ENCODE measurements around the gene NLRP3.

Gene NLRP3

DNA sequence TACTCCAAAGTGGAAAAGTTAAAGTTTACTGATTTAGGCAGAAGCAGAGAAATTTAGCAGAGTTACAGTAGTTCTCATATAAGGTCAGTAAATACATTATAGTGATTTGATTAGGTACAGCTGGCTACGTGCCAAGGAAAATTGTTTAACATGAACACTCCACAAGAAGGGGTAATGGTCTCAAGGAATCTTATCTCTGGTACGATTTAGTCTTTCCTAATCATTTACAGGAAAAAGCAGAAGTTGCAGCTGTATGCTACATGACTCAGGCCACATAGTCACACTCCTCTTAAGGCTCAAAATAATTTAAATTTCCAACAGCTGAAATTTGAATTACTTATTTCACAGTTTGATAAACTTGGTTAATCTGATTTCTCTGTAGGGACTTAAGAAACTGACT, 78.8 kb downstream of the NLRP3 start:
- ChIA-PET CTCF (no interaction called here), POLR2A (no interaction called here)
- no peaks in the 10 kb centered on the region for H3K36me3 ChIP-seq (ENCODE audit: control insufficient read depth in 2 of 2, insufficient read depth in 1 of 2, low read length in 2 of 2)
- H3K4me1 ChIP-seq (ENCODE audit: control insufficient read depth, insufficient read depth, low read length): no peaks in the 10 kb centered on the region
- no peak overlapping the region for H3K4me3 ChIP-seq (ENCODE audit: low read depth, low read length)
- H3K9me3 ChIP-seq (ENCODE audit: control insufficient read depth, insufficient read depth, low read depth, low read length): no peaks in the 10 kb centered on the region
- H3K27ac ChIP-seq (ENCODE audit: extremely low read depth, low read depth, low read length): no peak overlapping the region
- no peak for TF ChIP-seq KLF8 (tag by site-specific recombination; IDR thresholded peaks at IDR 0.05)
- TF ChIP-seq ZNF2 (tag by site-specific recombination; IDR thresholded peaks at IDR 0.05): no peak
- TF ChIP-seq, protein P1, sequence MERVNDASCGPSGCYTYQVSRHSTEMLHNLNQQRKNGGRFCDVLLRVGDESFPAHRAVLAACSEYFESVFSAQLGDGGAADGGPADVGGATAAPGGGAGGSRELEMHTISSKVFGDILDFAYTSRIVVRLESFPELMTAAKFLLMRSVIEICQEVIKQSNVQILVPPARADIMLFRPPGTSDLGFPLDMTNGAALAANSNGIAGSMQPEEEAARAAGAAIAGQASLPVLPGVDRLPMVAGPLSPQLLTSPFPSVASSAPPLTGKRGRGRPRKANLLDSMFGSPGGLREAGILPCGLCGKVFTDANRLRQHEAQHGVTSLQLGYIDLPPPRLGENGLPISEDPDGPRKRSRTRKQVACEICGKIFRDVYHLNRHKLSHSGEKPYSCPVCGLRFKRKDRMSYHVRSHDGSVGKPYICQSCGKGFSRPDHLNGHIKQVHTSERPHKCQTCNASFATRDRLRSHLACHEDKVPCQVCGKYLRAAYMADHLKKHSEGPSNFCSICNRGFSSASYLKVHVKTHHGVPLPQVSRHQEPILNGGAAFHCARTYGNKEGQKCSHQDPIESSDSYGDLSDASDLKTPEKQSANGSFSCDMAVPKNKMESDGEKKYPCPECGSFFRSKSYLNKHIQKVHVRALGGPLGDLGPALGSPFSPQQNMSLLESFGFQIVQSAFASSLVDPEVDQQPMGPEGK (tag by site-specific recombination; IDR thresholded peaks at IDR 0.05): no peak
- TF ChIP-seq ZSCAN16 (tag by site-specific recombination; IDR thresholded peaks at IDR 0.05): no peak
- TF ChIP-seq, protein P2, sequence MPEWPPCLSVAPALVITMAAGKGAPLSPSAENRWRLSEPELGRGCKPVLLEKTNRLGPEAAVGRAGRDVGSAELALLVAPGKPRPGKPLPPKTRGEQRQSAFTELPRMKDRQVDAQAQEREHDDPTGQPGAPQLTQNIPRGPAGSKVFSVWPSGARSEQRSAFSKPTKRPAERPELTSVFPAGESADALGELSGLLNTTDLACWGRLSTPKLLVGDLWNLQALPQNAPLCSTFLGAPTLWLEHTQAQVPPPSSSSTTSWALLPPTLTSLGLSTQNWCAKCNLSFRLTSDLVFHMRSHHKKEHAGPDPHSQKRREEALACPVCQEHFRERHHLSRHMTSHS (tag by site-specific recombination; IDR thresholded peaks at IDR 0.05): no peak
- no peak for TF ChIP-seq ZNF354C (tag by site-specific recombination; IDR thresholded peaks at IDR 0.05; ENCODE audit: borderline replicate concordance, low read depth)
- TF ChIP-seq ZNF274 (IDR thresholded peaks at IDR 0.05; ENCODE audit: low read length): no peak
- TF ChIP-seq ZNF274 (tag by site-specific recombination; IDR thresholded peaks at IDR 0.05; ENCODE audit: borderline replicate concordance): no peak
- no peak for TF ChIP-seq ZNF423 (tag by site-specific recombination; IDR thresholded peaks at IDR 0.05)
- TF ChIP-seq TRIM28 (IDR thresholded peaks at IDR 0.05; ENCODE audit: borderline replicate concordance, low read length): no peak
- no peak for TF ChIP-seq ZNF23 (tag by site-specific recombination; IDR thresholded peaks at IDR 0.05; ENCODE audit: borderline replicate concordance)

DNA sequence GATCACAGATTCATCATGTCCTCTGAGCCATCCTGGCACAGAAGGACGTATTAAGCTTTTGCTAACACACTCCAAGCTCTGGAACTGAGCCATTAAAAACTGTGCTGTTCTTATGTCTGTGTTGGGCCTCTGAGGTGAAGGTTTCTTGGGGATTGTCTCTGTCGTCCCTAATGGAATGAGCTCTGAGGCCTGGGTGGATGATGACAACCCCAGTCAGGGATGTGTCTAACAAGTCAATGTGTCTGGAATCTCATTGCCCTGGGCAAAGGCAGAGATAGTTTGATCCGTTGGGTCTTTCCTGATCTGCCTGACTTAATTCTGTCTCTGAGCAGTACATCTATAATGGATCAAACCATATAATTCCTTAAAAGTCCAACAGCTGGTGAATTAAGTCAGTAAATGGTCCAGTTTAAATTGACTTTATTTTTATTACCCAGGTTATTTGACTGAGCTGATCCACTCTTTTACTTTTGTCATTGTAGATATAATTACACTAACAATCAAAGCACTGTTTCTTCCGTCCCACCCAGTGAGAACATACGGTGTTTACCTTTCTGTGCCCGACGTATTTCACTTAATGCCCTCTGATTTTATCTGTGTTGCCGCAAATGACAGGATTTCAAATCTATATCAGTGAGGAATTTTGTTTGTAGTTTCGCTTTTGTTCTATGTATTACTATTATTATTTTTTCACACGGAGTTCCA, 80.8 kb downstream of the NLRP3 start:
- ChIA-PET CTCF (no interaction called here), POLR2A (no interaction called here)
- Histone ChIP-seq H3K36me3 (ENCODE audit: control insufficient read depth in 2 of 2, insufficient read depth in 1 of 2, low read length in 2 of 2) (no peaks in the 10 kb centered on the region), H3K4me3 (ENCODE audit: low read depth, low read length) (no peak overlapping the region), H3K9me3 (ENCODE audit: control insufficient read depth, insufficient read depth, low read depth, low read length) (no peaks in the 10 kb centered on the region), H3K27ac (ENCODE audit: extremely low read depth, low read depth, low read length) (no peak overlapping the region), H3K4me1 (ENCODE audit: control insufficient read depth, insufficient read depth, low read length) (no peaks in the 10 kb centered on the region)
- TF ChIP-seq ZNF530 (tag by site-specific recombination; IDR thresholded peaks at IDR 0.05; ENCODE audit: low read depth) (no peak), ZFHX2 (tag by site-specific recombination; conservative IDR thresholded peaks at IDR 0.05) (no peak), ZNF677 (tag by site-specific recombination; IDR thresholded peaks at IDR 0.05) (no peak), ZNF114 (tag by site-specific recombination; IDR thresholded peaks at IDR 0.05) (no peak), GFI1B (tag by site-specific recombination; IDR thresholded peaks at IDR 0.05) (no peak), ZSCAN30 (tag by site-specific recombination; IDR thresholded peaks at IDR 0.05) (no peak), ZNF146 (tag by site-specific recombination; IDR thresholded peaks at IDR 0.05) (no peak)
- TF ChIP-seq, protein P3, sequence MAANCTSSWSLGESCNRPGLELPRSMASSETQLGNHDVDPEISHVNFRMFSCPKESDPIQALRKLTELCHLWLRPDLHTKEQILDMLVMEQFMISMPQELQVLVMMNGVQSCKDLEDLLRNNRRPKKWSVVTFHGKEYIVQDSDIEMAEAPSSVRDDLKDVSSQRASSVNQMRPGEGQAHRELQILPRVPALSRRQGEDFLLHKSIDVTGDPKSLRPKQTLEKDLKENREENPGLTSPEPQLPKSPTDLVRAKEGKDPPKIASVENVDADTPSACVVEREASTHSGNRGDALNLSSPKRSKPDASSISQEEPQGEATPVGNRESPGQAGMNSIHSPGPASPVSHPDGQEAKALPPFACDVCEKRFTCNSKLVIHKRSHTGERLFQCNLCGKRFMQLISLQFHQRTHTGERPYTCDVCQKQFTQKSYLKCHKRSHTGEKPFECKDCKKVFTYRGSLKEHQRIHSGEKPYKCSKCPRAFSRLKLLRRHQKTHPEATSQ (tag by site-specific recombination; IDR thresholded peaks at IDR 0.05): no peak

Data from HEK293 (cell line).